GM08714 (cell line): Measurements from ENCODE around the gene ASAP2.

ENCODE experiments used
- H3K4me3 ChIP-seq: fragments of 200-500 bp; sonication (Bioruptor generic); 2 replicates; pipeline ENCODE4 v1.5.1; 2014; ENCODE audit warnings: mild to moderate bottlenecking, low read length, inconsistent platforms
- ZNF274 ChIP-seq: IDR thresholded peaks from 2 replicates; pipeline ENCODE4 v1.6.1; 2012; ENCODE audit warnings: mild to moderate bottlenecking, low read depth, low read length

The ASAP2 gene

GRCh38 chr2:9333591-9334171 is 127.1 kb downstream of the ASAP2 start:
- TF ChIP-seq ZNF274, result no peak
- no peak overlapping the region for H3K4me3 ChIP-seq

- H3K4me3 ChIP-seq, result no peak overlapping the region
- TF ChIP-seq ZNF274, result no peak
Observed at GRCh38 chr2:9334761-9335160, 128.1 kb downstream of the ASAP2 start.

DNA sequence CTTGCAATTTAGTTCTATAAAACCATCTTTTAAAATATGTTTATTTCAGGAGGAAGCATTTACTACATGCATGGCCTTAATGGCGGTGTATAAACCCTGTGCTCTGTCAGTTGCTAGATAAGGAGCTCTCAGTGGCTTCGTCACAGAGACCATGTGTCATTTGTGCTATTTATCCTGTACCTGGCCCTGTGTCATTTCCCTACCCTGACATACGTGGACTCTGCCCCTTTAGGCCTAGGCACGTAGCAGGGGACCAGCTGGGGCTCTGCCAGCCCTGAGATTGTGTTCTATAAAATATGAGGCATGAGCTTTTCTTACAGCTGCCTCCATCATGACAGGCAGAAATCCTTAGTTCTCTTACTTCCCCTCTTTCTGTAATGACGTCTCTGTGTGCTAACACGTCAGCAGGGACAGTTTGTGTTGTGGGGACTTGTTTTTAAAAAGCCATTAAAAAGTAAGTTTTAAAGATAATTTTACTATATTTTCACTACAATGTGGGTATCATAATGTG is 128.8 kb downstream of the ASAP2 start:
- no peak overlapping the region for H3K4me3 ChIP-seq
- no peak for TF ChIP-seq ZNF274

DNA sequence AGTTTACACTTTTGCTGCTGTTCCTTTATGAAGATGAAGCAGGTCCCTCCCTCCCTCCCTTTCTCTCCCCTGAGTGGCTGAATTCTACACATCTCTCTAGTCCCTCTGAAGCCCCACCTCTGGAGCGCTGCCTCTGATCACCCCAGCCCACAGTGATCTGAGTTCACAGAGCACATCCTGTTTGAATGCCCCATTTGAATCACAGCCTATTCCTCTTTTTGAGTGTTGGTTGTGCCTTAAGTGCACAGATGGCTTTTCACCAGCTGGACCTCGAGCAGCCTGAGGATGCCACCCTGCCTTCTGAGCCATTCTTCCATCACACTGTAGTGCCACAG is 129.6 kb downstream of the ASAP2 start:
- TF ChIP-seq ZNF274, result no peak
- no peak overlapping the region for H3K4me3 ChIP-seq

GRCh38 chr2:9336576-9337314 is 130.1 kb downstream of the ASAP2 start:
- TF ChIP-seq ZNF274, result no peak
- H3K4me3 ChIP-seq, result no peak overlapping the region

DNA sequence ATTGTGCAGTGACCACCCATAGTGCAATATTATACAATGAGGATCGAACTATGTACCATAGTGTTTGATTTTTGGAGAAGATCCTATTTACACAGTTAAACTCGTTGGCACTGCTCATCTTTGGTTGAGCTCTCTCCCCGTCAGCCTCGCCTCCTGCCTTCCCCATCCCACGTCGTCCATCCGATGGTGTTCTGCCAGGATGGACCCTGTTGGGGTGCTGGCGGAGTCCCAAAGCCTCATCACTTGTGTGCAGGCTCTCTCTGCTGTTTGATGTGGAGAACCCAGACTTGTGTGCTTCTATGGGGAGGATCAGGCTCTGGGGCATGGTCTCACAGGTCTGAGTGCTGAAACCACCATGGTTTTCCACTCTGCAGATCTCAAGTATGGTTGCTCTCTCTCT is 131.3 kb downstream of the ASAP2 start:
- no peak for TF ChIP-seq ZNF274
- H3K4me3 ChIP-seq, result no peak overlapping the region

- H3K4me3 ChIP-seq, result no peak overlapping the region
- TF ChIP-seq ZNF274, result no peak
Observed at GRCh38 chr2:9341337-9341887, 134.8 kb downstream of the ASAP2 start.

- H3K4me3 ChIP-seq, result no peak overlapping the region
- no peak for TF ChIP-seq ZNF274
Observed at GRCh38 chr2:9342659-9343058, 136.0 kb downstream of the ASAP2 start.

- no peak for TF ChIP-seq ZNF274
- H3K4me3 ChIP-seq, result no peak overlapping the region
Observed at GRCh38 chr2:9343524-9343923, 136.9 kb downstream of the ASAP2 start.

DNA sequence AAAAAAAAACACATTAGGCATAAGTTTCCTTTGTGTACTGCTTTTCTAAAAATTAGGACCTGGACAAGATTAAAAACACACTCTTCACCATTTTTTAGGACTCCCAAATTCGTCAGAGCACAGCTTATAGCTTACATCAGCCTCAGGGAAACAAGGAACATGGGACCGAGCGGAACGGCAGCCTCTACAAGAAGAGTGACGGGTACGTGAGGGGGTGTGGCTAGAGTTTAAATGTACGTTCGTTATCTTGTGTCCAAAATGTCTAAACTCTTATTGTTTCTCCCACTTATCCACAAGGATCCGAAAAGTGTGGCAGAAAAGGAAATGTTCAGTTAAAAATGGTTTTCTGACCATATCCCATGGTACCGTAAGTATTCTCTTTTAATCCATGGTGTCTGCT is 137.8 kb downstream of the ASAP2 start:
- H3K4me3 ChIP-seq, result no peak overlapping the region
- TF ChIP-seq ZNF274, result no peak

- no peak overlapping the region for H3K4me3 ChIP-seq
- TF ChIP-seq ZNF274, result no peak
Observed at GRCh38 chr2:9345343-9345742, 138.7 kb downstream of the ASAP2 start.

- H3K4me3 ChIP-seq, result no peak overlapping the region
- TF ChIP-seq ZNF274, result no peak
Observed at GRCh38 chr2:9345997-9346396, 139.4 kb downstream of the ASAP2 start.

DNA sequence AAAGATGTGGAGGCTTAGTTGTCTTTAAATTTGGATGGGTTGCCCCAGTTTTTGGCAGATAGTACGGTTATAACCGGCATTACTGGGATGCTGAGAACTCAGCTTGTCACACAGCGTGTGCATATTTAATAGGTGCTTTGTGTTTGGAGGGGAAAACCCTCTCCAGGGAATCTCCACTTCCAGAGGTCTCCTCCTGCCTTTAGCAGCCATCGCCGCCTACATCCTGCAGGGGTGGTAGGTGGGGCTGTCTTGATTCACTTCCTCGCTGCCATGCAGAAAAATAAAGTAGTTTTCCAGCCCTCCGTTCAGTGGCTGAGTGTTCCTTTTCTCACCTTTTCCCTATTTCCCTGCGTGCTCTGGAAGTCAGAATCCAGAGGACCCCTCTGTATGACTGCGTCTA is 140.3 kb downstream of the ASAP2 start:
- no peak overlapping the region for H3K4me3 ChIP-seq
- no peak for TF ChIP-seq ZNF274

GRCh38 chr2:9347411-9347881 is 140.8 kb downstream of the ASAP2 start:
- TF ChIP-seq ZNF274, result no peak
- H3K4me3 ChIP-seq, result no peak overlapping the region

- TF ChIP-seq ZNF274, result no peak
- H3K4me3 ChIP-seq, result no peak overlapping the region
Observed at GRCh38 chr2:9354318-9354717, 147.7 kb downstream of the ASAP2 start.
